ENCODE results near the gene PCCA. TPM values are rescaled to one million over a fixed set of nuclear protein-coding genes. Genes with fewer than 3 reads are reported as not detected.

The PCCA gene
- total and polyA plus RNA-seq, 8 donors = 31.4 to 140 (median 77.0) TPM

DNA sequence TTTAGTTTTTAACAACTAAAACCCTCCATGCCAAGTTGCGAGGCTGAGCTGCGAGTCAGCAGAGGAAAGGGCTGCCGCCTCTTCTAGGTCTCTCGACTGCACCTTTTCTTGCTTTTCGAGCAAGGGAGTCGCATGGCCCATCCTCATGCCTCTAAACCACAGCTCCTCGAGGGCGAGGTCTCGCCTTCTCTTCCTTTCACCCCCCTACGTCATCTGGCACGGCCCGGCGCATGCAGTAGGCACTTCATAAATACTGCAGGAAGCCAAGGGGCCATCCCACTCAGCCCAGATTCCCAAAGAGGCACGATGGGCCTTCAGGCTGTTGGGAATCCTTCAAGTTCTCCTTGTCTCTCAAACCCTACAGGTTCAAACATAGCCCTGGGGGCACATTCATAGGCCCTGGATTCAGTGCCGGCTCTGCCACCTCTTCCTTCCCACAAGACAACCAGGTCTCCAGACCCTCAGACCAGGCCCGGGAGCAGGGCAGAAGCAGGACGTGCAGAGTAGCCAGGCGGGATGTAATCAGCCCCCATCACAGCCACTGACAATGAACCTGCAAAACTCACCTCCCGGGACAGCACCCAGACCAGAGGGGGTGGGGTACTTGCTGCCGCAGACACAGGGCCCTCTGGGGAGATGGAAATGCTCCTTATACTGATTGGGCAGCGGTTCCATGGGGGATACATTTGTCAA is 458.0 kb downstream of the PCCA start:
- whole genome bisulfite sequencing, 5 donors = 96 to 98% (median 96%) methylated on average over 21 of the region's 21 CpGs
- Histone ChIP-seq H3K27me3 (no peaks in the 10 kb centered on the region), H3K27ac (peak overlapping the region in 2 of 5 donors; percentile 38 to 52), H3K4me3 (no peak overlapping the region), H3K9me3 (no peaks in the 10 kb centered on the region), H3K4me1 (peaks cover 3 to 32% (median 14%) of the 10 kb centered on the region in 4 donors), H3K36me3 (no peaks in the 10 kb centered on the region)
- intact Hi-C loops (cut with DNase I; ENCODE audit: low total_unique reads) = no loop called here
- DNase-seq = no peak
- no peak for TF ChIP-seq POLR2A (IDR thresholded peaks at IDR 0.05)
- no peak for TF ChIP-seq EP300 (IDR thresholded peaks at IDR 0.05)
- TF ChIP-seq POLR2AphosphoS5 (IDR thresholded peaks at IDR 0.05) = no peak
- TF ChIP-seq, protein P1, sequence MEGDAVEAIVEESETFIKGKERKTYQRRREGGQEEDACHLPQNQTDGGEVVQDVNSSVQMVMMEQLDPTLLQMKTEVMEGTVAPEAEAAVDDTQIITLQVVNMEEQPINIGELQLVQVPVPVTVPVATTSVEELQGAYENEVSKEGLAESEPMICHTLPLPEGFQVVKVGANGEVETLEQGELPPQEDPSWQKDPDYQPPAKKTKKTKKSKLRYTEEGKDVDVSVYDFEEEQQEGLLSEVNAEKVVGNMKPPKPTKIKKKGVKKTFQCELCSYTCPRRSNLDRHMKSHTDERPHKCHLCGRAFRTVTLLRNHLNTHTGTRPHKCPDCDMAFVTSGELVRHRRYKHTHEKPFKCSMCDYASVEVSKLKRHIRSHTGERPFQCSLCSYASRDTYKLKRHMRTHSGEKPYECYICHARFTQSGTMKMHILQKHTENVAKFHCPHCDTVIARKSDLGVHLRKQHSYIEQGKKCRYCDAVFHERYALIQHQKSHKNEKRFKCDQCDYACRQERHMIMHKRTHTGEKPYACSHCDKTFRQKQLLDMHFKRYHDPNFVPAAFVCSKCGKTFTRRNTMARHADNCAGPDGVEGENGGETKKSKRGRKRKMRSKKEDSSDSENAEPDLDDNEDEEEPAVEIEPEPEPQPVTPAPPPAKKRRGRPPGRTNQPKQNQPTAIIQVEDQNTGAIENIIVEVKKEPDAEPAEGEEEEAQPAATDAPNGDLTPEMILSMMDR (IDR thresholded peaks at IDR 0.05) = no peak

DNA sequence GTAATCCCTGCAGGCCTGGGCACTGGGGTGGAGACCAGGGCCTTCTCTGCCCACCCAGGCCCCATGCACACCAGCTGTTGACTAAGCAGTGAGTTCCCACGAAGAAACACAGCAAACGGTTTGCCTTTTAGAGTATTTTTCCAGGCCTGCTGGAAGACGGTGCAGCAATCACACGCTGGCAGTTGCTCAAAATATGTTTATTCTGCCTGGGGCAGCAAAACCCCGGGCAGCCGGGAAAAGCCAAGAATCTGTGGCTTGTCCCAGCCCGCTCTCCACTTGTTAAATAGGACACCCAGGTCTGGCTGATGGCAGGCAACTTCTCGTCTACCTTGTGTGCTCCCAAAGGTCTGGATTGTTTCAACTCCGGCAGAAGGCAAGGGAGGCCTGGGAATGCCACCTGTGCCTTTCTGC is 458.9 kb downstream of the PCCA start:
- H3K4me1 ChIP-seq = peaks cover 3 to 32% (median 14%) of the 10 kb centered on the region in 4 donors
- peak overlapping the region in 3 of 5 donors; percentile 26 to 52 (median 38) for H3K27ac ChIP-seq
- peak in 1 of 2 donors; percentile 46 for DNase-seq
- TF ChIP-seq POLR2AphosphoS5 (IDR thresholded peaks at IDR 0.05) = no peak
- TF ChIP-seq POLR2A (IDR thresholded peaks at IDR 0.05) = no peak
- TF ChIP-seq, protein P1 (IDR thresholded peaks at IDR 0.05) = no peak
- no peak for TF ChIP-seq EP300 (IDR thresholded peaks at IDR 0.05)
- H3K4me3 ChIP-seq = no peak overlapping the region
- H3K9me3 ChIP-seq = no peaks in the 10 kb centered on the region
- H3K36me3 ChIP-seq = no peaks in the 10 kb centered on the region
- intact Hi-C loops (cut with DNase I; ENCODE audit: low total_unique reads) = no loop called here
- no peaks in the 10 kb centered on the region for H3K27me3 ChIP-seq
- WGBS, 5 donors = 25 to 61% (median 28%) methylated on average over 9 of the region's 9 CpGs

DNA sequence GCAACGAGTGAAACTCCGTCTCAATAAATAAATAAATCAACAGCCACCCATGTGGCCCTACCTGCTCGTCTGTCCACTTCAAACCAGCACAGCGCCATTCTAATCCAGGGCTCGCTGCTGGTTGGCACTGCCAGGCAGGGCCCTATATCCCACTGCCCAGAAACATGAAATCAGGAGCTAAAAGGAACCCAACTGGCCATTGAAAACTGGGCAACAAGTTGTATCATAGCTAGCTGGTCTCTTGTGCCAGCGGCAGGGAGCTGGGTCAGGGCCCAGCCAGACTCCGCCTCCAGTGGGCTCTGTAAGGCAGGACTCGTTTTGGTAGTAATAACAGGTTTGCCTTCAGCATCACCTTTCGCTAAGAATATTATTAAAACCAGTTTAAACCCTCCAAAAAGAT is 460.4 kb downstream of the PCCA start:
- DNase-seq = no peak
- H3K27ac ChIP-seq = no peak overlapping the region
- WGBS, 5 donors = 88 to 94% (median 92%) methylated on average over 9 of the region's 9 CpGs
- TF ChIP-seq POLR2A (IDR thresholded peaks at IDR 0.05) (no peak), EP300 (IDR thresholded peaks at IDR 0.05) (no peak), POLR2AphosphoS5 (IDR thresholded peaks at IDR 0.05) (no peak)
- TF ChIP-seq, protein P1 (IDR thresholded peaks at IDR 0.05) = no peak
- H3K9me3 ChIP-seq = no peaks in the 10 kb centered on the region
- peaks cover 3 to 32% (median 13%) of the 10 kb centered on the region in 4 donors for H3K4me1 ChIP-seq
- intact Hi-C loops (cut with DNase I; ENCODE audit: low total_unique reads) = no loop called here
- no peaks in the 10 kb centered on the region for H3K36me3 ChIP-seq
- no peak overlapping the region for H3K4me3 ChIP-seq
- H3K27me3 ChIP-seq = no peaks in the 10 kb centered on the region

DNA sequence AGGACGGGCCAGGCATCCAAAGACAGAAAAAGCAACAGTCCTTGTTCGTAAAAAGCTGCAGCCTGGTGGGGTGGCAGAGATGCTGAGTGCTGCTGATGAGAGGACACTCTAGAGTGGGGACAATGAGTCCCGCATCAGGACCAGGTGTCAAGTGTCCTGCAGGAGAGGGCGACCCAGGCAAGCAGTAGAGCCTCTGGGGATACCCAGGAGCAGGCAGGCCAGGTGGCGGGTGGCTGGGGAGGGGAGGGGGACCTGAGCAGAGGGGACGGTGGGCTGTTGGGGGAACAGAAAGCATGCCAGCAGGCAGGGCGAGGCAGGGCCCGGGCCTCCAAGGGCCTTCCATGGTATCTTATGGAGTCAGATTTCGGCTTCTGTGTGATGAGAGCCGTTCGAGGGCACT is 463.9 kb downstream of the PCCA start:
- DNase-seq = no peak
- 92 to 96% (median 94%) methylated on average over 10 to 11 of the region's 11 CpGs for WGBS, 5 donors
- intact Hi-C loops (cut with DNase I; ENCODE audit: low total_unique reads) = no loop called here

More for the DNA sequence above, 463.9 kb downstream of the PCCA start:
- Histone ChIP-seq H3K4me1 (peaks cover under 1 to 16% (median 5%) of the 10 kb centered on the region in 4 donors), H3K9me3 (no peaks in the 10 kb centered on the region), H3K36me3 (no peaks in the 10 kb centered on the region), H3K27ac (no peak overlapping the region), H3K4me3 (no peak overlapping the region), H3K27me3 (no peaks in the 10 kb centered on the region)
- no peak for TF ChIP-seq EP300 (IDR thresholded peaks at IDR 0.05)
- TF ChIP-seq, protein P1 (IDR thresholded peaks at IDR 0.05) = no peak
- TF ChIP-seq POLR2A (IDR thresholded peaks at IDR 0.05) = no peak
- no peak for TF ChIP-seq POLR2AphosphoS5 (IDR thresholded peaks at IDR 0.05)
